Panc1 (cell line): ENCODE results near the gene FUOM. TPM values are rescaled to one million over a fixed set of nuclear protein-coding genes. Genes with fewer than 3 reads are reported as not detected.

Experiments used
- ATAC-seq: fragments of 200-7000 bp; cut with Tn5 transposase; 2 replicates; pipeline ENCODE4 v1.9.1; 2020; ENCODE audit warnings: mild to moderate bottlenecking, moderate library complexity
- BruUV-seq: library from RNA; stranded (reverse); fragments of 400-500 nt; replicated peaks from 2 replicates; lab custom pipeline; 2021; lab: Mats Ljungman, UMichigan
- CTCF ChIA-PET: fragments of 300-600 bp; sonication (Branson Sonifier 250); formaldehyde crosslinking; loops from one replicate; lab custom pipeline; 2022; ENCODE audit warnings: antibody characterized with exemption; lab: Charles Lee
- POLR2A ChIA-PET: fragments of 300-600 bp; sonication (Branson Sonifier 250); formaldehyde crosslinking; loops from one replicate; lab custom pipeline; 2022; ENCODE audit warnings: antibody characterized with exemption; lab: Charles Lee
- DNase-seq: peaks from one replicate; pipeline ENCODE4 v3.0.0-alpha.2; 2010; ENCODE audit warnings: low read depth, low spot score
- H3K27ac ChIP-seq: 2 replicates; pipeline ENCODE4 v1.5.1; 2011; ENCODE audit warnings: mild to moderate bottlenecking, low read length, inconsistent platforms
- H3K27me3 ChIP-seq: fragments of 200-500 bp; sonication (Bioruptor generic); 2 replicates; pipeline ENCODE4 v1.6.0; 2014; ENCODE audit warnings: low read length, inconsistent platforms; ENCODE audit not compliant: control insufficient read depth, insufficient read depth
- H3K36me3 ChIP-seq: fragments of 200-500 bp; sonication (Bioruptor generic); 2 replicates; pipeline ENCODE4 v1.5.1; 2014; ENCODE audit warnings: inconsistent platforms, mild to moderate bottlenecking, low read length, moderate library complexity; ENCODE audit not compliant: control insufficient read depth, insufficient read depth
- H3K4me1 ChIP-seq: 2 replicates; pipeline ENCODE4 v1.5.1; 2011; ENCODE audit warnings: inconsistent platforms, mild to moderate bottlenecking, low read length, moderate library complexity; ENCODE audit not compliant: control insufficient read depth, insufficient read depth
- H3K4me3 ChIP-seq, 2 experiments: 2 replicates each; pipeline ENCODE4 v1.5.1; 2011 to 2012; ENCODE audit warnings: low read depth in 2 of 2, low read length in 2 of 2, mild to moderate bottlenecking in 2 of 2, inconsistent platforms in 1 of 2, moderate library complexity in 1 of 2
- H3K9me3 ChIP-seq: fragments of 200-500 bp; sonication (Bioruptor generic); 2 replicates; pipeline ENCODE4 v1.5.1; 2014; ENCODE audit warnings: low read depth, mild to moderate bottlenecking, inconsistent platforms, low read length, moderate library complexity; ENCODE audit not compliant: control insufficient read depth, insufficient read depth
- POLR2AphosphoS5 ChIP-seq: IDR thresholded peaks from 2 replicates; pipeline ENCODE4 v1.6.1; 2012; ENCODE audit warnings: mild to moderate bottlenecking, low read depth, low read length, moderate library complexity
- SIN3A ChIP-seq: IDR thresholded peaks from 2 replicates; pipeline ENCODE4 v1.6.1; 2012; ENCODE audit warnings: low read depth, mild to moderate bottlenecking, low read length, moderate library complexity, borderline replicate concordance; ENCODE audit not compliant: insufficient read depth
- TCF7L2 ChIP-seq: IDR thresholded peaks from 2 replicates; pipeline ENCODE4 v1.6.1; 2011; ENCODE audit warnings: mild to moderate bottlenecking, low read depth, low read length, inconsistent platforms
- in situ Hi-C: cut with HindIII; loops from 2 replicates; pipeline ENCODE4 v1.10.0; 2016; ENCODE audit warnings: low sequenced_read_pairs, low pct_unique_long_range_greater_than_20kb
- intact Hi-C: fragments of 100-400 bp; cut with micrococcal nuclease; formaldehyde crosslinking; loops from one replicate; pipeline ENCODE4 v1.10.0; 2022; ENCODE audit not compliant: unreplicated experiment
- total RNA-seq: library from RNA; stranded (reverse); gene quantifications from one replicate; pipeline ENCODE4 v1.2.1, GENCODE V29; 2021; ENCODE audit not compliant: unreplicated experiment
- TF ChIP-seq, protein P1 (sequence below): fragments of 450-650 bp; IDR thresholded peaks from 2 replicates; pipeline ENCODE4 v1.5.1; 2017; ENCODE audit warnings: mild to moderate bottlenecking
- TF ChIP-seq, protein P2 (sequence below), 2 experiments: IDR thresholded peaks; 2 replicates each; pipeline ENCODE4 v1.6.1; 2011 to 2012; ENCODE audit warnings: low read depth in 2 of 2, control low read depth in 1 of 2, low read length in 1 of 2, mild to moderate bottlenecking in 1 of 2, moderate library complexity in 1 of 2; ENCODE audit not compliant: insufficient read depth in 1 of 2

FUOM gene
- total RNA-seq, 1 experiment from 2014 or later, result 39.6 TPM

- BruUV-seq, result no TSS peak
- DNase-seq (no peak), ATAC-seq (no peak)
- POLR2A ChIA-PET, result no interaction called here
- Histone ChIP-seq H3K27me3 (no peaks in the 10 kb centered on the region), H3K27ac (no peak overlapping the region), H3K4me3 (no peak overlapping the region), H3K9me3 (no peaks in the 10 kb centered on the region), H3K4me1 (no peaks in the 10 kb centered on the region), H3K36me3 (no peaks in the 10 kb centered on the region)
- TF ChIP-seq POLR2AphosphoS5 (no peak), SIN3A (no peak), TCF7L2 (no peak)
- TF ChIP-seq, protein P1, sequence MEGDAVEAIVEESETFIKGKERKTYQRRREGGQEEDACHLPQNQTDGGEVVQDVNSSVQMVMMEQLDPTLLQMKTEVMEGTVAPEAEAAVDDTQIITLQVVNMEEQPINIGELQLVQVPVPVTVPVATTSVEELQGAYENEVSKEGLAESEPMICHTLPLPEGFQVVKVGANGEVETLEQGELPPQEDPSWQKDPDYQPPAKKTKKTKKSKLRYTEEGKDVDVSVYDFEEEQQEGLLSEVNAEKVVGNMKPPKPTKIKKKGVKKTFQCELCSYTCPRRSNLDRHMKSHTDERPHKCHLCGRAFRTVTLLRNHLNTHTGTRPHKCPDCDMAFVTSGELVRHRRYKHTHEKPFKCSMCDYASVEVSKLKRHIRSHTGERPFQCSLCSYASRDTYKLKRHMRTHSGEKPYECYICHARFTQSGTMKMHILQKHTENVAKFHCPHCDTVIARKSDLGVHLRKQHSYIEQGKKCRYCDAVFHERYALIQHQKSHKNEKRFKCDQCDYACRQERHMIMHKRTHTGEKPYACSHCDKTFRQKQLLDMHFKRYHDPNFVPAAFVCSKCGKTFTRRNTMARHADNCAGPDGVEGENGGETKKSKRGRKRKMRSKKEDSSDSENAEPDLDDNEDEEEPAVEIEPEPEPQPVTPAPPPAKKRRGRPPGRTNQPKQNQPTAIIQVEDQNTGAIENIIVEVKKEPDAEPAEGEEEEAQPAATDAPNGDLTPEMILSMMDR, result no peak
- TF ChIP-seq, protein P2, sequence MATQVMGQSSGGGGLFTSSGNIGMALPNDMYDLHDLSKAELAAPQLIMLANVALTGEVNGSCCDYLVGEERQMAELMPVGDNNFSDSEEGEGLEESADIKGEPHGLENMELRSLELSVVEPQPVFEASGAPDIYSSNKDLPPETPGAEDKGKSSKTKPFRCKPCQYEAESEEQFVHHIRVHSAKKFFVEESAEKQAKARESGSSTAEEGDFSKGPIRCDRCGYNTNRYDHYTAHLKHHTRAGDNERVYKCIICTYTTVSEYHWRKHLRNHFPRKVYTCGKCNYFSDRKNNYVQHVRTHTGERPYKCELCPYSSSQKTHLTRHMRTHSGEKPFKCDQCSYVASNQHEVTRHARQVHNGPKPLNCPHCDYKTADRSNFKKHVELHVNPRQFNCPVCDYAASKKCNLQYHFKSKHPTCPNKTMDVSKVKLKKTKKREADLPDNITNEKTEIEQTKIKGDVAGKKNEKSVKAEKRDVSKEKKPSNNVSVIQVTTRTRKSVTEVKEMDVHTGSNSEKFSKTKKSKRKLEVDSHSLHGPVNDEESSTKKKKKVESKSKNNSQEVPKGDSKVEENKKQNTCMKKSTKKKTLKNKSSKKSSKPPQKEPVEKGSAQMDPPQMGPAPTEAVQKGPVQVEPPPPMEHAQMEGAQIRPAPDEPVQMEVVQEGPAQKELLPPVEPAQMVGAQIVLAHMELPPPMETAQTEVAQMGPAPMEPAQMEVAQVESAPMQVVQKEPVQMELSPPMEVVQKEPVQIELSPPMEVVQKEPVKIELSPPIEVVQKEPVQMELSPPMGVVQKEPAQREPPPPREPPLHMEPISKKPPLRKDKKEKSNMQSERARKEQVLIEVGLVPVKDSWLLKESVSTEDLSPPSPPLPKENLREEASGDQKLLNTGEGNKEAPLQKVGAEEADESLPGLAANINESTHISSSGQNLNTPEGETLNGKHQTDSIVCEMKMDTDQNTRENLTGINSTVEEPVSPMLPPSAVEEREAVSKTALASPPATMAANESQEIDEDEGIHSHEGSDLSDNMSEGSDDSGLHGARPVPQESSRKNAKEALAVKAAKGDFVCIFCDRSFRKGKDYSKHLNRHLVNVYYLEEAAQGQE (IDR thresholded peaks at IDR 0.05; ENCODE audit: insufficient read depth in 1 of 2, low read depth in 2 of 2, low read length in 1 of 2), result no peak
- CTCF ChIA-PET, result no interaction called here
- intact Hi-C loops (no loop called here), in situ Hi-C loops (no loop called here)
These were observed 42.9 kb downstream of the FUOM start for GRCh38 chr10:133314911-133315310.

DNA sequence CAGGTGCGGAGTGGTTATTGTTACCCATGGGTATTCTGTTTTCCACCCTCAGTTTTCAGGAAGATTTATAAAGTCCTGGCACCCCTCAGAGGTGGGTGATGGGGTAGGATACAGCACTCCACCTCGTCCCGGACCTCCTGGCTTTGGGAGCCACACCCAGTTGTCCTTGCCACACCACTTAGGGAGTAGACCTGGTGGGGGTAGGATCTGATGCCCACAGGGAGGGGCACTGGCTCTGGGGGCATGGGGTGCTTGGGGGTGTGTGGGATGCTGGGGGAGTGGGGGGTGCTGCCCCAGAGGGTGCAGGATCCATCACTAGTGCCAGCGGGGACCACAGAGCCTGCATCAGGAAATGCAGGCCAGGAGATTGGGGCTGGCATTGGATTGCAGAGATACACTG, 44.6 kb downstream of the FUOM start:
- Histone ChIP-seq H3K4me1 (peaks cover 4% of the 10 kb centered on the region; the same call in 1 of the 2 replicates), H3K27ac (no peak overlapping the region), H3K36me3 (peaks cover 1% of the 10 kb centered on the region; the same call in 1 of the 2 replicates), H3K9me3 (no peaks in the 10 kb centered on the region), H3K27me3 (no peaks in the 10 kb centered on the region), H3K4me3 (no peak overlapping the region)
- ChIA-PET CTCF (no interaction called here), POLR2A (no interaction called here)
- ATAC-seq, result no peak
- no peak for DNase-seq
- in situ Hi-C loops, result no loop called here
- intact Hi-C loops, result no loop called here
- BruUV-seq, result no TSS peak
- no peak for TF ChIP-seq POLR2AphosphoS5
- TF ChIP-seq TCF7L2, result no peak
- TF ChIP-seq, protein P1, result no peak
- TF ChIP-seq SIN3A, result no peak
- TF ChIP-seq, protein P2 (IDR thresholded peaks at IDR 0.05; ENCODE audit: insufficient read depth in 1 of 2, low read depth in 2 of 2, low read length in 1 of 2), result no peak
